Neural cell (in vitro differentiated cells): ENCODE results near the gene MYOG. TPM values are rescaled to one million over a fixed set of nuclear protein-coding genes. Genes with fewer than 3 reads are reported as not detected.

ENCODE experiments used
- H2AFZ ChIP-seq: fragments of 200-600, 300-800 bp; sonication (generic), shearing (Covaris generic); 2 replicates; pipeline ENCODE4 v1.6.0; 2014; ENCODE audit warnings: low read depth, mild to moderate bottlenecking, antibody characterized with exemption, low read length, moderate library complexity
- H3F3A ChIP-seq: fragments of 200-600 bp; shearing (Covaris generic); 2 replicates; pipeline ENCODE4 v1.6.1; 2016; ENCODE audit warnings: mild to moderate bottlenecking, moderate library complexity, mixed read lengths, antibody characterized with exemption, low read length; ENCODE audit not compliant: insufficient read depth, poor library complexity, severe bottlenecking
- H3K27ac ChIP-seq: fragments of 200-600, 300-800 bp; sonication (generic), shearing (Covaris generic); 2 replicates; pipeline ENCODE4 v1.5.1; 2014; ENCODE audit warnings: mild to moderate bottlenecking, low read length, moderate library complexity
- H3K27me3 ChIP-seq: fragments of 300-800, 200-600 bp; sonication (generic), shearing (Covaris generic); 2 replicates; pipeline ENCODE4 v1.6.0; 2014; ENCODE audit warnings: mild to moderate bottlenecking, low read depth, low read length, moderate library complexity; ENCODE audit not compliant: insufficient read depth
- H3K36me3 ChIP-seq: fragments of 300-800, 200-600 bp; sonication (generic), shearing (Covaris generic); 2 replicates; pipeline ENCODE4 v1.5.1; 2014; ENCODE audit warnings: mild to moderate bottlenecking, antibody characterized with exemption, low read length, moderate library complexity; ENCODE audit not compliant: insufficient read depth
- H3K4me2 ChIP-seq: fragments of 300-800, 200-600 bp; sonication (generic), shearing (Covaris generic); 2 replicates; pipeline ENCODE4 v1.6.0; 2014; ENCODE audit warnings: mild to moderate bottlenecking, low read length
- H3K4me3 ChIP-seq: fragments of 300-800, 200-600 bp; sonication (generic), shearing (Covaris generic); 2 replicates; pipeline ENCODE4 v1.5.1; 2014; ENCODE audit warnings: mild to moderate bottlenecking, low read length, moderate library complexity
- H3K79me2 ChIP-seq: fragments of 200-600 bp; shearing (Covaris generic); replicated peaks from 2 replicates; pipeline ENCODE4 v1.6.0; 2014; ENCODE audit warnings: mild to moderate bottlenecking, low read length, moderate library complexity; ENCODE audit not compliant: insufficient read depth
- H3K9ac ChIP-seq: fragments of 300-800, 200-600 bp; sonication (generic), shearing (Covaris generic); 2 replicates; pipeline ENCODE4 v1.6.1; 2016; ENCODE audit warnings: mild to moderate bottlenecking, low read length, mixed read lengths
- H3K9me2 ChIP-seq: fragments of 200-600 bp; shearing (Covaris generic); 2 replicates; pipeline ENCODE4 v1.6.1; 2016; ENCODE audit warnings: mild to moderate bottlenecking, low read length, mixed read lengths; ENCODE audit not compliant: insufficient read depth
- H3K9me3 ChIP-seq: fragments of 200-600, 300-800 bp; sonication (generic), shearing (Covaris generic); 2 replicates; pipeline ENCODE4 v1.6.1; 2016; ENCODE audit warnings: mild to moderate bottlenecking, mixed run types, low read length, moderate library complexity, mixed read lengths
- H4K20me1 ChIP-seq: fragments of 200-600 bp; shearing (Covaris generic); 2 replicates; pipeline ENCODE4 v1.6.1; 2016; ENCODE audit warnings: mild to moderate bottlenecking, mixed run types; ENCODE audit not compliant: insufficient read depth
- CTCF ChIP-seq: fragments of 450-650 bp; IDR thresholded peaks from 2 replicates; pipeline ENCODE4 v1.5.1; 2014; ENCODE audit warnings: antibody characterized with exemption, mild to moderate bottlenecking, moderate library complexity; ENCODE audit not compliant: poor library complexity, severe bottlenecking
- EP300 ChIP-seq: fragments of 450-650 bp; conservative IDR thresholded peaks from 2 replicates; pipeline ENCODE4 v1.6.1; 2014; ENCODE audit warnings: antibody characterized with exemption, mild to moderate bottlenecking, moderate library complexity; ENCODE audit not compliant: poor library complexity, severe bottlenecking
- EZH2 ChIP-seq: fragments of 200-600, 300-800 bp; shearing (Covaris generic), sonication (generic); IDR thresholded peaks from 2 replicates; pipeline ENCODE4 v1.6.1; 2014; ENCODE audit warnings: antibody characterized with exemption, low read length, borderline replicate concordance, mild to moderate bottlenecking; ENCODE audit not compliant: insufficient read depth, poor library complexity, severe bottlenecking
- POLR2AphosphoS5 ChIP-seq: IDR thresholded peaks from 2 replicates; pipeline ENCODE4 v1.6.1; 2012
- RAD21 ChIP-seq: fragments of 450-650 bp; conservative IDR thresholded peaks from 2 replicates; pipeline ENCODE4 v1.6.1; 2014; ENCODE audit warnings: antibody characterized with exemption, mild to moderate bottlenecking, moderate library complexity
- REST ChIP-seq: IDR thresholded peaks from 2 replicates; pipeline ENCODE4 v1.6.1; 2012; ENCODE audit warnings: borderline replicate concordance
- SMC3 ChIP-seq: fragments of 450-650 bp; conservative IDR thresholded peaks from 2 replicates; pipeline ENCODE4 v1.6.1; 2014; ENCODE audit warnings: antibody characterized with exemption, mild to moderate bottlenecking, moderate library complexity; ENCODE audit not compliant: poor library complexity
- TAF1 ChIP-seq: IDR thresholded peaks from 2 replicates; pipeline ENCODE4 v1.6.1; 2012; ENCODE audit warnings: low read depth
- polyA plus RNA-seq: library from polyadenylated mRNA; depleted of rRNA; stranded (reverse); fragments of >200 nt; gene quantifications from 2 replicates; pipeline ENCODE4 v1.2.3, GENCODE V29; 2014

The MYOG gene
- polyA plus RNA-seq, 1 donor from 2014 or later = not detected

- no peak for TF ChIP-seq REST
- TF ChIP-seq EP300 = no peak
- no peak for TF ChIP-seq CTCF
- no peak for TF ChIP-seq SMC3
- Histone ChIP-seq H4K20me1 (no peaks in the 10 kb centered on the region), H3F3A (no peaks in the 10 kb centered on the region), H3K27ac (no peak overlapping the region), H3K27me3 (no peaks in the 10 kb centered on the region), H3K79me2 (no peaks in the 10 kb centered on the region), H3K9me2 (no peaks in the 10 kb centered on the region), H2AFZ (no peak overlapping the region), H3K36me3 (no peaks in the 10 kb centered on the region), H3K9ac (no peak overlapping the region), H3K4me2 (no peak overlapping the region), H3K4me3 (no peak overlapping the region), H3K9me3 (no peaks in the 10 kb centered on the region)
Measured at GRCh38 chr1:203101813-203102634, 16.2 kb upstream of the MYOG start.

GRCh38 chr1:203100516-203100869, 14.7 kb upstream of the MYOG start:
- H2AFZ ChIP-seq = no peak overlapping the region
- no peaks in the 10 kb centered on the region for H3K36me3 ChIP-seq

GRCh38 chr1:203099805-203100515, 14.1 kb upstream of the MYOG start:
- H4K20me1 ChIP-seq = no peaks in the 10 kb centered on the region
- no peaks in the 10 kb centered on the region for H3K36me3 ChIP-seq
- H3K4me2 ChIP-seq = no peak overlapping the region
- H3K9me3 ChIP-seq = peaks cover 6% of the 10 kb centered on the region
- no peaks in the 10 kb centered on the region for H3K27me3 ChIP-seq
- no peaks in the 10 kb centered on the region for H3K9me2 ChIP-seq
- H3K9ac ChIP-seq = no peak overlapping the region
- H3K4me3 ChIP-seq = no peak overlapping the region
- H2AFZ ChIP-seq = no peak overlapping the region
- H3F3A ChIP-seq = no peaks in the 10 kb centered on the region
- H3K27ac ChIP-seq = no peak overlapping the region
- no peaks in the 10 kb centered on the region for H3K79me2 ChIP-seq
- TF ChIP-seq EZH2 (no peak), SMC3 (no peak), RAD21 (no peak), REST (no peak), POLR2AphosphoS5 (no peak), EP300 (no peak), CTCF (no peak), TAF1 (no peak)

More at GRCh38 chr1:203100516-203100869, 14.7 kb upstream of the MYOG start:
- Histone ChIP-seq H3K79me2 (no peaks in the 10 kb centered on the region), H3F3A (no peaks in the 10 kb centered on the region), H3K27me3 (no peaks in the 10 kb centered on the region), H3K4me2 (no peak overlapping the region), H3K9me2 (no peaks in the 10 kb centered on the region), H3K9me3 (peaks cover under 1% of the 10 kb centered on the region), H3K27ac (no peak overlapping the region), H4K20me1 (no peaks in the 10 kb centered on the region), H3K9ac (no peak overlapping the region), H3K4me3 (no peak overlapping the region)
- no peak for TF ChIP-seq EZH2
